Mesothelial cell of epicardium (in vitro differentiated cells): ENCODE results near the gene ALDH3B1. TPM values are rescaled to one million over a fixed set of nuclear protein-coding genes. Genes with fewer than 3 reads are reported as not detected.

Experiments used
- DNase-seq, 2 experiments: peaks; one replicate each; pipeline ENCODE4 v3.0.0; 2021; ENCODE audit warnings: low spot score in 2 of 2; ENCODE audit not compliant: unreplicated experiment in 2 of 2
- H3K27ac Mint-ChIP-seq: 2 replicates; pipeline ENCODE4 v1.8.0; 2021; ENCODE audit warnings: mixed read lengths
- H3K27me3 Mint-ChIP-seq: 2 replicates; pipeline ENCODE4 v1.8.0; 2021; ENCODE audit warnings: low read depth, mixed read lengths
- H3K36me3 Mint-ChIP-seq: 2 replicates; pipeline ENCODE4 v1.8.0; 2021; ENCODE audit warnings: mixed read lengths
- H3K4me1 Mint-ChIP-seq: 2 replicates; pipeline ENCODE4 v1.8.0; 2021; ENCODE audit warnings: mixed read lengths
- H3K4me3 Mint-ChIP-seq: 2 replicates; pipeline ENCODE4 v1.8.0; 2021; ENCODE audit warnings: mild to moderate bottlenecking, moderate library complexity, mixed read lengths
- H3K9me3 Mint-ChIP-seq: 2 replicates; pipeline ENCODE4 v1.8.0; 2021; ENCODE audit warnings: mixed read lengths
- CTCF ChIP-seq: fragments of 200-600 bp; sonication (generic); IDR thresholded peaks from one replicate; pipeline ENCODE4 v1.5.0; 2021; ENCODE audit warnings: antibody characterized with exemption; ENCODE audit not compliant: unreplicated experiment
- total RNA-seq: library from RNA; stranded (reverse); gene quantifications from 3 replicates; pipeline ENCODE4 v1.2.1, GENCODE V29; 2021

Gene ALDH3B1
- total RNA-seq, 1 donor from 2014 or later: 1.8 TPM

GRCh38 chr11:68051191-68052136 is 41.3 kb downstream of the ALDH3B1 start:
- no peak for DNase-seq
- no peaks in the 10 kb centered on the region for H3K4me1 Mint-ChIP-seq
- TF ChIP-seq CTCF: no peak
- peak overlapping the region; percentile 5 for H3K27ac Mint-ChIP-seq
- H3K9me3 Mint-ChIP-seq: no peaks in the 10 kb centered on the region
- H3K4me3 Mint-ChIP-seq: no peak overlapping the region
- no peaks in the 10 kb centered on the region for H3K27me3 Mint-ChIP-seq
- peaks cover 8% of the 10 kb centered on the region for H3K36me3 Mint-ChIP-seq

- no peak for DNase-seq
- no peaks in the 10 kb centered on the region for H3K4me1 Mint-ChIP-seq
- H3K27ac Mint-ChIP-seq: peak overlapping the region; percentile 5
- H3K36me3 Mint-ChIP-seq: peaks cover 13% of the 10 kb centered on the region
- no peak for TF ChIP-seq CTCF
- H3K27me3 Mint-ChIP-seq: no peaks in the 10 kb centered on the region
- no peak overlapping the region for H3K4me3 Mint-ChIP-seq
- no peaks in the 10 kb centered on the region for H3K9me3 Mint-ChIP-seq
These were observed 42.2 kb downstream of the ALDH3B1 start for GRCh38 chr11:68052137-68052873.

GRCh38 chr11:68053117-68053516 is 43.0 kb downstream of the ALDH3B1 start:
- Mint-ChIP-seq H3K27me3 (no peaks in the 10 kb centered on the region), H3K27ac (no peak overlapping the region), H3K36me3 (peaks cover 20% of the 10 kb centered on the region), H3K4me3 (no peak overlapping the region), H3K4me1 (no peaks in the 10 kb centered on the region), H3K9me3 (no peaks in the 10 kb centered on the region)
- no peak for TF ChIP-seq CTCF
- no peak for DNase-seq

- Mint-ChIP-seq H3K9me3 (no peaks in the 10 kb centered on the region), H3K4me1 (no peaks in the 10 kb centered on the region), H3K27me3 (no peaks in the 10 kb centered on the region), H3K36me3 (peaks cover 26% of the 10 kb centered on the region), H3K4me3 (no peak overlapping the region), H3K27ac (no peak overlapping the region)
- no peak for DNase-seq
- TF ChIP-seq CTCF: no peak
These were observed 44.1 kb downstream of the ALDH3B1 start for GRCh38 chr11:68053981-68054812.
